H1 (cell line): ENCODE data around the gene DLG4. TPM values are rescaled to one million over a fixed set of nuclear protein-coding genes. Genes with fewer than 3 reads are reported as not detected.

Experiments
- CTCF ChIA-PET: fragments of 300-600 bp; sonication (Branson Sonifier 250); formaldehyde crosslinking; loops from one replicate; lab custom pipeline; 2021; ENCODE audit not compliant: partially characterized antibody; lab: Charles Lee
- POLR2A ChIA-PET: fragments of 300-600 bp; sonication (Branson Sonifier 250); formaldehyde crosslinking; loops from one replicate; lab custom pipeline; 2021; ENCODE audit warnings: inconsistent platforms; ENCODE audit not compliant: partially characterized antibody; lab: Charles Lee
- DNase-seq, 2 experiments: peaks; one replicate each; pipeline versions ENCODE4 v3.0.0 to v3.0.0-alpha.2; 2010 to 2022; ENCODE audit warnings: low spot score in 2 of 2, low read depth in 1 of 2, mixed read lengths in 1 of 2
- FAIRE-seq: peaks from 2 replicates; lab custom pipeline; 2011; peaks lifted over from hg19 to GRCh38; lab: Jason Lieb, UNC
- H2AFZ ChIP-seq: 2 replicates; pipeline ENCODE4 v1.8.1; 2012; ENCODE audit warnings: low read length, inconsistent platforms
- H2AK5ac ChIP-seq: 2 replicates; pipeline ENCODE4 v1.6.1; 2013; ENCODE audit warnings: low read depth, low read length
- H2BK120ac ChIP-seq: replicated peaks from 2 replicates; pipeline ENCODE3; 2013; ENCODE audit warnings: low read depth, low read length, inconsistent platforms
- H2BK12ac ChIP-seq: 2 replicates; pipeline ENCODE4 v1.6.1; 2013; ENCODE audit warnings: low read depth, low read length
- H2BK15ac ChIP-seq: 2 replicates; pipeline ENCODE4 v1.6.1; 2013; ENCODE audit warnings: low read length
- H2BK20ac ChIP-seq: 2 replicates; pipeline ENCODE4 v1.6.1; 2013; ENCODE audit warnings: low read length
- H2BK5ac ChIP-seq: 2 replicates; pipeline ENCODE4 v1.6.1; 2013; ENCODE audit warnings: low read depth, low read length
- H3K14ac ChIP-seq: 2 replicates; pipeline ENCODE4 v1.6.1; 2013; ENCODE audit warnings: inconsistent platforms; ENCODE audit not compliant: insufficient read length
- H3K18ac ChIP-seq: 2 replicates; pipeline ENCODE4 v1.6.1; 2013; ENCODE audit warnings: low read length; ENCODE audit errors: extremely low read depth
- H3K23ac ChIP-seq: 2 replicates; pipeline ENCODE4 v1.6.1; 2013; ENCODE audit warnings: inconsistent platforms; ENCODE audit not compliant: insufficient read length
- H3K23me2 ChIP-seq: 2 replicates; pipeline ENCODE4 v1.6.1; 2013; ENCODE audit warnings: low read depth, low read length
- H3K27ac ChIP-seq: 2 replicates; pipeline ENCODE4 v1.6.1; 2011; ENCODE audit warnings: low read depth, low read length, inconsistent platforms
- H3K27me3 ChIP-seq, 4 experiments: replicated peaks in 1 of 4; 1 replicate in 1 of 4; 2 replicates in 3 of 4; pipeline versions ENCODE4 v1.6.1 to v1.8.1; 2011 to 2013; ENCODE audit warnings: low read length in 3 of 4, mild to moderate bottlenecking in 3 of 4, inconsistent platforms in 2 of 4, mixed read lengths in 2 of 4, moderate library complexity in 1 of 4; ENCODE audit not compliant: control insufficient read depth in 3 of 4, insufficient read depth in 3 of 4; ENCODE audit errors: extremely low read depth in 1 of 4
- H3K36me3 ChIP-seq, 4 experiments: 2 replicates each; pipeline versions ENCODE4 v1.6.1 to v1.8.1; 2011 to 2013; ENCODE audit warnings: mild to moderate bottlenecking in 4 of 4, low read length in 3 of 4, moderate library complexity in 2 of 4, control low read depth in 1 of 4, inconsistent platforms in 1 of 4; ENCODE audit not compliant: insufficient read depth in 4 of 4, control insufficient read depth in 2 of 4
- H3K4ac ChIP-seq: replicated peaks from 2 replicates; pipeline ENCODE3; 2013; ENCODE audit warnings: low read length, low read depth, mixed read lengths, inconsistent platforms; ENCODE audit not compliant: insufficient read length
- H3K4me1 ChIP-seq, 4 experiments: replicated peaks in 1 of 4; 1 replicate in 1 of 4; 2 replicates in 3 of 4; pipeline versions ENCODE4 v1.6.1 to v1.8.1; 2011 to 2013; ENCODE audit warnings: low read length in 3 of 4, inconsistent platforms in 2 of 4, mixed read lengths in 1 of 4; ENCODE audit not compliant: insufficient read depth in 4 of 4, control insufficient read depth in 3 of 4
- H3K4me2 ChIP-seq, 2 experiments: 2 replicates each; pipeline versions ENCODE4 v1.6.1 to v1.8.1; 2011 to 2013; ENCODE audit warnings: low read depth in 2 of 2, low read length in 2 of 2, control low read depth in 1 of 2, inconsistent platforms in 1 of 2, mild to moderate bottlenecking in 1 of 2; ENCODE audit not compliant: insufficient read depth in 1 of 2
- H3K4me3 ChIP-seq, 4 experiments: fragments of 200-600, 300-600 bp in 1 of 4; sonication (generic), shearing (Covaris generic), sonication (Bioruptor Twin) in 1 of 4; 2 replicates each; pipeline versions ENCODE4 v1.5.1 to v1.8.1; 2011 to 2016; ENCODE audit warnings: low read length in 4 of 4, low read depth in 3 of 4, control low read depth in 2 of 4, inconsistent platforms in 2 of 4, mild to moderate bottlenecking in 2 of 4, mixed read lengths in 1 of 4, moderate library complexity in 1 of 4; ENCODE audit not compliant: insufficient read depth in 2 of 4; ENCODE audit errors: extremely low read depth in 1 of 4
- H3K56ac ChIP-seq: replicated peaks from 2 replicates; pipeline ENCODE3; 2013; ENCODE audit warnings: low read depth, mild to moderate bottlenecking, mixed read lengths, low read length, inconsistent platforms; ENCODE audit not compliant: insufficient read length
- H3K79me1 ChIP-seq: 2 replicates; pipeline ENCODE4 v1.6.1; 2013; ENCODE audit warnings: low read depth, low read length, control low read depth
- H3K79me2 ChIP-seq, 2 experiments: 2 replicates each; pipeline versions ENCODE4 v1.6.1 to v1.8.1; 2012 to 2013; ENCODE audit warnings: low read length in 2 of 2, mild to moderate bottlenecking in 2 of 2, inconsistent platforms in 1 of 2; ENCODE audit not compliant: insufficient read depth in 2 of 2, control insufficient read depth in 1 of 2
- H3K9ac ChIP-seq, 4 experiments: replicated peaks in 1 of 4; 1 replicate in 1 of 4; 2 replicates in 3 of 4; pipeline versions ENCODE4 v1.6.1 to v1.8.1; 2011 to 2013; ENCODE audit warnings: low read depth in 3 of 4, low read length in 3 of 4, control low read depth in 2 of 4, mild to moderate bottlenecking in 2 of 4, moderate library complexity in 2 of 4, inconsistent platforms in 1 of 4; ENCODE audit errors: extremely low read depth in 1 of 4
- H3K9me3 ChIP-seq, 2 experiments: 2 replicates each; pipeline versions ENCODE4 v1.6.1 to v1.8.1; 2012 to 2013; ENCODE audit warnings: mild to moderate bottlenecking in 2 of 2, moderate library complexity in 2 of 2, control low read depth in 1 of 2, inconsistent platforms in 1 of 2, low read depth in 1 of 2, low read length in 1 of 2, mixed read lengths in 1 of 2; ENCODE audit not compliant: insufficient read depth in 2 of 2
- H4K20me1 ChIP-seq, 2 experiments: replicated peaks in 1 of 2; 2 replicates each; pipeline versions ENCODE3 to v1.8.1; 2011 to 2013; ENCODE audit warnings: inconsistent platforms in 2 of 2, low read length in 2 of 2, mild to moderate bottlenecking in 1 of 2; ENCODE audit not compliant: insufficient read depth in 2 of 2, control insufficient read depth in 1 of 2
- H4K5ac ChIP-seq: 2 replicates; pipeline ENCODE4 v1.6.1; 2013; ENCODE audit warnings: low read length, low read depth, mixed read lengths, inconsistent platforms; ENCODE audit not compliant: insufficient read length
- H4K8ac ChIP-seq: 2 replicates; pipeline ENCODE4 v1.8.0; 2013; ENCODE audit warnings: mild to moderate bottlenecking, moderate library complexity, low read length, inconsistent platforms; ENCODE audit not compliant: insufficient read depth; ENCODE audit errors: extremely low read depth
- H4K91ac ChIP-seq: replicated peaks from 2 replicates; pipeline ENCODE3; 2013; ENCODE audit warnings: low read length, mixed read lengths, inconsistent platforms; ENCODE audit not compliant: insufficient read length
- CTBP2 ChIP-seq: IDR thresholded peaks from 2 replicates; pipeline ENCODE4 v1.7.0; 2011; ENCODE audit warnings: borderline replicate concordance, mild to moderate bottlenecking, moderate library complexity, mixed read lengths, low read length; ENCODE audit not compliant: insufficient read depth, insufficient read length
- EGR1 ChIP-seq: IDR thresholded peaks from 2 replicates; pipeline ENCODE4 v1.6.1; 2011; ENCODE audit warnings: low read depth, low read length, borderline replicate concordance
- EP300 ChIP-seq, 2 experiments: IDR thresholded peaks; 1 replicate in 1 of 2; 2 replicates in 1 of 2; pipeline ENCODE4 v1.6.1; 2011 to 2012; ENCODE audit warnings: low read depth in 2 of 2, low read length in 2 of 2, mild to moderate bottlenecking in 2 of 2, borderline replicate concordance in 1 of 2, inconsistent platforms in 1 of 2, moderate library complexity in 1 of 2
- FOSL1 ChIP-seq: IDR thresholded peaks from 2 replicates; pipeline ENCODE4 v1.6.1; 2011; ENCODE audit warnings: mild to moderate bottlenecking, low read depth, low read length, moderate library complexity; ENCODE audit not compliant: insufficient read depth
- GTF2F1 ChIP-seq: IDR thresholded peaks from 2 replicates; pipeline ENCODE4 v1.6.1; 2012; ENCODE audit warnings: low read depth, low read length, improper control_type of control experiment, borderline replicate concordance
- MAFK ChIP-seq: IDR thresholded peaks from 2 replicates; pipeline ENCODE4 v1.6.1; 2012; ENCODE audit warnings: low read depth, mild to moderate bottlenecking, improper control_type of control experiment, low read length
- SRF ChIP-seq: IDR thresholded peaks from 2 replicates; pipeline ENCODE4 v1.6.1; 2011; ENCODE audit warnings: mild to moderate bottlenecking, low read depth, low read length, moderate library complexity
- TAF7 ChIP-seq: optimal IDR thresholded peaks from 2 replicates; pipeline ENCODE3; 2011; ENCODE audit warnings: low read depth, mild to moderate bottlenecking, inconsistent platforms, low read length, moderate library complexity, borderline replicate concordance
- USF2 ChIP-seq: IDR thresholded peaks from 2 replicates; pipeline ENCODE4 v1.6.1; 2011; ENCODE audit warnings: low read length, improper control_type of control experiment
- YY1 ChIP-seq: IDR thresholded peaks from 2 replicates; pipeline ENCODE4 v1.6.1; 2011; ENCODE audit warnings: low read depth, mild to moderate bottlenecking, low read length
- WGBS, 2 experiments: shearing (Covaris generic) in 1 of 2; methylation state at CpG; one replicate each; pipeline versions ENCODE4 v1.1.6 to v1.1.7; 2013 to 2015; ENCODE audit warnings: low lambda C conversion rate in 2 of 2, mixed read lengths in 2 of 2, inconsistent platforms in 1 of 2, low coverage in 1 of 2, missing lambda C conversion rate in 1 of 2; ENCODE audit not compliant: insufficient replicate concordance in 2 of 2, insufficient coverage in 1 of 2, insufficient read length in 1 of 2; ENCODE audit errors: extremely low coverage in 1 of 2, missing lambda C conversion rate in 1 of 2; 5-methylcytosine and 5-hydroxymethylcytosine counted together
- polyA plus RNA-seq, 7 experiments: library from polyadenylated mRNA; depleted of rRNA in 3 of 7; stranded (reverse) in 5 of 7; unstranded in 2 of 7; fragments of >200 nt in 5 of 7; fragments of 200-250 nt in 2 of 7; gene quantifications; 1 replicate in 5 of 7; 2 replicates in 1 of 7; 4 replicates in 1 of 7; pipeline versions ENCODE4 v1.2.1 to v1.2.3, GENCODE V29; 2011 to 2013; ENCODE audit warnings: missing spikeins in 2 of 7, mixed read lengths in 2 of 7
- total RNA-seq: library from RNA; stranded (reverse); fragmentation: NEBNext Ultra II Directional; extraction: Animal tissue kit (Norgen Biotek cat#: 25700); gene quantifications from 2 replicates; pipeline ENCODE4 v1.2.1, GENCODE V29; 2021
- TF ChIP-seq, protein P1 (sequence below): IDR thresholded peaks from 2 replicates; pipeline ENCODE4 v1.6.1; 2012; ENCODE audit warnings: inconsistent platforms

Gene DLG4
- total and polyA plus RNA-seq, 2 of the 8 experiments (the other 6 are each of a cell fraction or from before 2014, with no cell fraction given), result 18.9 to 45.9 TPM

GRCh38 chr17:7232114-7232513 lies 12.5 kb upstream of the DLG4 start:
- no peak overlapping the region for H3K27ac ChIP-seq
- H3K36me3 ChIP-seq, result peaks cover 27 to 50% (median 47%) of the 10 kb centered on the region in 4 experiments
- H2AK5ac ChIP-seq, result no peak overlapping the region
- peaks cover 10% of the 10 kb centered on the region for H3K79me1 ChIP-seq
- H3K18ac ChIP-seq, result no peak overlapping the region
- H3K23ac ChIP-seq, result no peak overlapping the region
- peaks cover 17 to 46% of the 10 kb centered on the region in 2 experiments for H4K20me1 ChIP-seq
- H3K4me2 ChIP-seq, result peak overlapping the region in 1 of 2 experiments; percentile 56; a peak in 2 of 4 replicates
- H2AFZ ChIP-seq, result no peak overlapping the region
- H4K8ac ChIP-seq, result no peak overlapping the region
- no peak overlapping the region for H3K4ac ChIP-seq
- no peak overlapping the region for H4K91ac ChIP-seq
- H2BK12ac ChIP-seq, result no peak overlapping the region
- peaks cover 13 to 55% of the 10 kb centered on the region in 2 experiments for H3K79me2 ChIP-seq
- ChIA-PET POLR2A (interaction anchor here (0.9 to 19.7 kb wide), 6 partner anchors 10 to 105 kb away, joined by 3 to 386 read pairs (median 4); partner anchors contain the start of genes ACADVL, ACAP1 and DLG4), CTCF (interaction anchor here (4.0 kb wide), 1 partner anchor 12 kb away, joined by 24 read pairs; the partner anchor contains the start of genes ACADVL and DLG4)
- no peak overlapping the region for H2BK20ac ChIP-seq
- H4K5ac ChIP-seq, result no peak overlapping the region
- H3K4me3 ChIP-seq, result 0 out of 8 replicates have a peak overlapping the region, but pooled peaks of 1 of the 4 experiments have one; percentile 14
- H2BK15ac ChIP-seq, result no peak overlapping the region
- no peak overlapping the region for H3K56ac ChIP-seq
- no peaks in the 10 kb centered on the region for H3K9me3 ChIP-seq
- DNase-seq (no peak), FAIRE-seq (no peak)
- H3K9ac ChIP-seq, result no peak overlapping the region; a peak in 1 of 7 replicates
- no peak overlapping the region for H3K14ac ChIP-seq
- no peak overlapping the region for H2BK5ac ChIP-seq
- 88% methylated on average over 5 of the region's 5 CpGs; no CpG with 5 or more reads in 1 of the 2 experiments for WGBS, 2 experiments
- H3K23me2 ChIP-seq, result no peaks in the 10 kb centered on the region
- no peak overlapping the region for H2BK120ac ChIP-seq
- peaks cover 0 to 10% (median 2%) of the 10 kb centered on the region in 4 experiments; a peak in 5 of 7 replicates for H3K4me1 ChIP-seq
- no peaks in the 10 kb centered on the region for H3K27me3 ChIP-seq
- TF ChIP-seq EP300 (IDR thresholded peaks at IDR 0.05; ENCODE audit: borderline replicate concordance in 1 of 2, low read depth in 2 of 2, low read length in 2 of 2), result no peak
- TF ChIP-seq, protein P1, sequence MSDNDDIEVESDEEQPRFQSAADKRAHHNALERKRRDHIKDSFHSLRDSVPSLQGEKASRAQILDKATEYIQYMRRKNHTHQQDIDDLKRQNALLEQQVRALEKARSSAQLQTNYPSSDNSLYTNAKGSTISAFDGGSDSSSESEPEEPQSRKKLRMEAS, result no peak
- TF ChIP-seq SRF, result no peak
- no peak for TF ChIP-seq FOSL1
- no peak for TF ChIP-seq MAFK
- TF ChIP-seq EGR1, result no peak
- TF ChIP-seq CTBP2, result no peak
- TF ChIP-seq USF2, result no peak
- TF ChIP-seq GTF2F1, result no peak
- no peak for TF ChIP-seq TAF7
- no peak for TF ChIP-seq YY1
